GM12878 (cell line): Measurements from ENCODE around the gene MRPL39. TPM values are rescaled to one million over a fixed set of nuclear protein-coding genes. Genes with fewer than 3 reads are reported as not detected.

Experiments used
- JUNB ChIP-seq: IDR thresholded peaks from 2 replicates; pipeline ENCODE4 v1.6.1; 2016; ENCODE audit warnings: antibody characterized with exemption, mild to moderate bottlenecking
- MTA2 ChIP-seq: fragments of 450-650 bp; IDR thresholded peaks from 2 replicates; pipeline ENCODE4 v1.6.1; 2016; ENCODE audit warnings: low read depth, mild to moderate bottlenecking, moderate library complexity
- PML ChIP-seq: IDR thresholded peaks from 2 replicates; pipeline ENCODE4 v1.6.1; 2012; ENCODE audit warnings: low read length, inconsistent platforms
- POLR2AphosphoS2 ChIP-seq: IDR thresholded peaks from 2 replicates; pipeline ENCODE4 v1.6.1; 2011; ENCODE audit warnings: low read depth, mild to moderate bottlenecking, low read length, improper control_type of control experiment, moderate library complexity
- RAD51 ChIP-seq: fragments of 450-650 bp; IDR thresholded peaks from 2 replicates; pipeline ENCODE4 v1.6.1; 2016; ENCODE audit warnings: moderate library complexity, mild to moderate bottlenecking, inconsistent platforms
- RB1 ChIP-seq: fragments of 450-650 bp; formaldehyde crosslinking; IDR thresholded peaks from 2 replicates; pipeline ENCODE4 v1.6.1; 2017; ENCODE audit warnings: mild to moderate bottlenecking, borderline replicate concordance
- RUNX3 ChIP-seq: IDR thresholded peaks from 2 replicates; pipeline ENCODE4 v1.6.1; 2012; ENCODE audit warnings: low read length, inconsistent platforms
- SMARCA5 ChIP-seq: fragments of 450-650 bp; IDR thresholded peaks from 2 replicates; pipeline ENCODE4 v1.6.1; 2017; ENCODE audit warnings: mild to moderate bottlenecking
- SREBF1 ChIP-seq: IDR thresholded peaks from 2 replicates; pipeline ENCODE4 v1.6.1; 2012; ENCODE audit warnings: mild to moderate bottlenecking, low read length
- ZSCAN29 ChIP-seq: fragments of 450-650 bp; IDR thresholded peaks from 2 replicates; pipeline ENCODE4 v1.6.1; 2017; ENCODE audit warnings: mild to moderate bottlenecking, moderate library complexity
- polyA plus RNA-seq, 11 experiments: library from polyadenylated mRNA; depleted of rRNA in 4 of 11; unstranded in 6 of 11; stranded (reverse) in 5 of 11; fragments of >200 nt; fragmentation: Nextera tagmentation in 4 of 11; fragmentation: Illumina TruSeq in 1 of 11; extraction: Ambion mirVana in 4 of 11; extraction: Trizol in 1 of 11; gene quantifications; 1 replicate in 1 of 11; 2 replicates in 10 of 11; pipeline versions ENCODE4 v1.2.1 to v1.2.3, GENCODE V29; 2011 to 2016; ENCODE audit warnings: inconsistent platforms in 2 of 11, missing spikeins in 2 of 11, low read depth in 1 of 11
- total RNA-seq, 4 experiments: library from RNA; depleted of rRNA in 3 of 4; stranded (reverse); fragments of >200 nt in 3 of 4; fragmentation: Illumina TruSeq in 1 of 4; extraction: Trizol in 1 of 4; gene quantifications; 2 replicates each; pipeline versions ENCODE4 v1.2.1 to v1.2.3, GENCODE V29; 2013 to 2021
- TF ChIP-seq, protein P1 (sequence below): fragments of 450-650 bp; IDR thresholded peaks from 2 replicates; pipeline ENCODE4 v1.6.1; 2014; ENCODE audit warnings: mild to moderate bottlenecking
- TF ChIP-seq, protein P2 (sequence below): fragments of 450-650 bp; IDR thresholded peaks from 2 replicates; pipeline ENCODE4 v1.6.1; 2017; ENCODE audit warnings: mild to moderate bottlenecking, moderate library complexity
- TF ChIP-seq, protein P3 (sequence below): fragments of 450-650 bp; IDR thresholded peaks from 2 replicates; pipeline ENCODE4 v1.6.1; 2017; ENCODE audit warnings: mild to moderate bottlenecking, moderate library complexity
- TF ChIP-seq, protein P4 (sequence below): IDR thresholded peaks from 2 replicates; pipeline ENCODE4 v1.6.1; 2011; ENCODE audit warnings: borderline replicate concordance, low read depth, mild to moderate bottlenecking, moderate library complexity, mixed read lengths, low read length; ENCODE audit not compliant: insufficient read depth; ENCODE audit errors: extremely low read length
- TF ChIP-seq, protein P5 (sequence below): fragments of 450-650 bp; IDR thresholded peaks from 2 replicates; pipeline ENCODE4 v1.6.1; 2017; ENCODE audit warnings: mild to moderate bottlenecking

MRPL39 gene
- total and polyA plus RNA-seq, 10 of the 15 experiments (the other 5 are each of a cell fraction or from before 2014, with no cell fraction given): 68.8 to 292 (median 120) TPM

DNA sequence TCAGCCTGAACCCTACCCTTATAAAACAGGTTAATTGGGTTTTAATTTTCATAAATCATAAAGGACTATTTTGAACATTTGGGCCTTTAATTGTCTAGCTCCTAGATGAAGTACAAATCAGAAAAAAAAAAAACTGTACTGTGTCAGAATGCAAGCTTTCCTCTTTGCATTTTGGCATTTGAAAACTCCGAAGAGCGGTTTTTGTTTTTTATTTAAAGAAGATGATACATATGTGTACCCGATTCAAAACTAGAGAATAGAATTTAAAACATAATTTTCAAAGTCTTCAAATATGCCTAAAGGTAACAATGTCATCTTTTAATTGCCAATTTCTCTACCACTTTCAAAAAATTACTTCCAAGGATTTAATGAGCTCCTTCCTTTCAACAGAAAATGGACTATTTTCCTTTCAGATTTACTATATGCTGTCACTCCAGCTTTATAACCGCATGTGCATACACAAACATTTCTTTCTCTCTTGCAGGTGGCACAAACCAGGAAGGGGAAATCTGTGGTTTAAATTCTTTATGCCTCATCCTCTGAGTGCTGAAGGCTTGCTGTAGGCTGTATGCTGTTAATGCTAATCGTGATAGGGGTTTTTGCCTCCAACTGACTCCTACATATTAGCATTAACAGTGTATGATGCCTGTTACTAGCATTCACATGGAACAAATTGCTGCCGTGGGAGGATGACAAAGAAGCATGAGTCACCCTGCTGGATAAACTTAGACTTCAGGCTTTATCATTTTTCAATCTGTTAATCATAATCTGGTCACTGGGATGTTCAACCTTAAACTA lies 33.7 kb downstream of the MRPL39 start (continued):
- TF ChIP-seq, protein P1, sequence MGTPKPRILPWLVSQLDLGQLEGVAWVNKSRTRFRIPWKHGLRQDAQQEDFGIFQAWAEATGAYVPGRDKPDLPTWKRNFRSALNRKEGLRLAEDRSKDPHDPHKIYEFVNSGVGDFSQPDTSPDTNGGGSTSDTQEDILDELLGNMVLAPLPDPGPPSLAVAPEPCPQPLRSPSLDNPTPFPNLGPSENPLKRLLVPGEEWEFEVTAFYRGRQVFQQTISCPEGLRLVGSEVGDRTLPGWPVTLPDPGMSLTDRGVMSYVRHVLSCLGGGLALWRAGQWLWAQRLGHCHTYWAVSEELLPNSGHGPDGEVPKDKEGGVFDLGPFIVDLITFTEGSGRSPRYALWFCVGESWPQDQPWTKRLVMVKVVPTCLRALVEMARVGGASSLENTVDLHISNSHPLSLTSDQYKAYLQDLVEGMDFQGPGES: no peak
- TF ChIP-seq SMARCA5 (no peak), ZSCAN29 (no peak), POLR2AphosphoS2 (peak; percentile 25; the same call in 1 of the 2 replicates), RAD51 (no peak), SREBF1 (no peak), MTA2 (no peak), JUNB (peak; percentile 52), RB1 (peak; percentile 30; the same call in 1 of the 2 replicates), PML (no peak), RUNX3 (no peak)
- TF ChIP-seq, protein P2, sequence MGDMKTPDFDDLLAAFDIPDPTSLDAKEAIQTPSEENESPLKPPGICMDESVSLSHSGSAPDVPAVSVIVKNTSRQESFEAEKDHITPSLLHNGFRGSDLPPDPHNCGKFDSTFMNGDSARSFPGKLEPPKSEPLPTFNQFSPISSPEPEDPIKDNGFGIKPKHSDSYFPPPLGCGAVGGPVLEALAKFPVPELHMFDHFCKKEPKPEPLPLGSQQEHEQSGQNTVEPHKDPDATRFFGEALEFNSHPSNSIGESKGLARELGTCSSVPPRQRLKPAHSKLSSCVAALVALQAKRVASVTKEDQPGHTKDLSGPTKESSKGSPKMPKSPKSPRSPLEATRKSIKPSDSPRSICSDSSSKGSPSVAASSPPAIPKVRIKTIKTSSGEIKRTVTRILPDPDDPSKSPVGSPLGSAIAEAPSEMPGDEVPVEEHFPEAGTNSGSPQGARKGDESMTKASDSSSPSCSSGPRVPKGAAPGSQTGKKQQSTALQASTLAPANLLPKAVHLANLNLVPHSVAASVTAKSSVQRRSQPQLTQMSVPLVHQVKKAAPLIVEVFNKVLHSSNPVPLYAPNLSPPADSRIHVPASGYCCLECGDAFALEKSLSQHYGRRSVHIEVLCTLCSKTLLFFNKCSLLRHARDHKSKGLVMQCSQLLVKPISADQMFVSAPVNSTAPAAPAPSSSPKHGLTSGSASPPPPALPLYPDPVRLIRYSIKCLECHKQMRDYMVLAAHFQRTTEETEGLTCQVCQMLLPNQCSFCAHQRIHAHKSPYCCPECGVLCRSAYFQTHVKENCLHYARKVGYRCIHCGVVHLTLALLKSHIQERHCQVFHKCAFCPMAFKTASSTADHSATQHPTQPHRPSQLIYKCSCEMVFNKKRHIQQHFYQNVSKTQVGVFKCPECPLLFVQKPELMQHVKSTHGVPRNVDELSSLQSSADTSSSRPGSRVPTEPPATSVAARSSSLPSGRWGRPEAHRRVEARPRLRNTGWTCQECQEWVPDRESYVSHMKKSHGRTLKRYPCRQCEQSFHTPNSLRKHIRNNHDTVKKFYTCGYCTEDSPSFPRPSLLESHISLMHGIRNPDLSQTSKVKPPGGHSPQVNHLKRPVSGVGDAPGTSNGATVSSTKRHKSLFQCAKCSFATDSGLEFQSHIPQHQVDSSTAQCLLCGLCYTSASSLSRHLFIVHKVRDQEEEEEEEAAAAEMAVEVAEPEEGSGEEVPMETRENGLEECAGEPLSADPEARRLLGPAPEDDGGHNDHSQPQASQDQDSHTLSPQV: no peak
- TF ChIP-seq, protein P3, sequence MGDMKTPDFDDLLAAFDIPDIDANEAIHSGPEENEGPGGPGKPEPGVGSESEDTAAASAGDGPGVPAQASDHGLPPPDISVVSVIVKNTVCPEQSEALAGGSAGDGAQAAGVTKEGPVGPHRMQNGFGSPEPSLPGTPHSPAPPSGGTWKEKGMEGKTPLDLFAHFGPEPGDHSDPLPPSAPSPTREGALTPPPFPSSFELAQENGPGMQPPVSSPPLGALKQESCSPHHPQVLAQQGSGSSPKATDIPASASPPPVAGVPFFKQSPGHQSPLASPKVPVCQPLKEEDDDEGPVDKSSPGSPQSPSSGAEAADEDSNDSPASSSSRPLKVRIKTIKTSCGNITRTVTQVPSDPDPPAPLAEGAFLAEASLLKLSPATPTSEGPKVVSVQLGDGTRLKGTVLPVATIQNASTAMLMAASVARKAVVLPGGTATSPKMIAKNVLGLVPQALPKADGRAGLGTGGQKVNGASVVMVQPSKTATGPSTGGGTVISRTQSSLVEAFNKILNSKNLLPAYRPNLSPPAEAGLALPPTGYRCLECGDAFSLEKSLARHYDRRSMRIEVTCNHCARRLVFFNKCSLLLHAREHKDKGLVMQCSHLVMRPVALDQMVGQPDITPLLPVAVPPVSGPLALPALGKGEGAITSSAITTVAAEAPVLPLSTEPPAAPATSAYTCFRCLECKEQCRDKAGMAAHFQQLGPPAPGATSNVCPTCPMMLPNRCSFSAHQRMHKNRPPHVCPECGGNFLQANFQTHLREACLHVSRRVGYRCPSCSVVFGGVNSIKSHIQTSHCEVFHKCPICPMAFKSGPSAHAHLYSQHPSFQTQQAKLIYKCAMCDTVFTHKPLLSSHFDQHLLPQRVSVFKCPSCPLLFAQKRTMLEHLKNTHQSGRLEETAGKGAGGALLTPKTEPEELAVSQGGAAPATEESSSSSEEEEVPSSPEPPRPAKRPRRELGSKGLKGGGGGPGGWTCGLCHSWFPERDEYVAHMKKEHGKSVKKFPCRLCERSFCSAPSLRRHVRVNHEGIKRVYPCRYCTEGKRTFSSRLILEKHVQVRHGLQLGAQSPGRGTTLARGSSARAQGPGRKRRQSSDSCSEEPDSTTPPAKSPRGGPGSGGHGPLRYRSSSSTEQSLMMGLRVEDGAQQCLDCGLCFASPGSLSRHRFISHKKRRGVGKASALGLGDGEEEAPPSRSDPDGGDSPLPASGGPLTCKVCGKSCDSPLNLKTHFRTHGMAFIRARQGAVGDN: no peak
- TF ChIP-seq, protein P4, sequence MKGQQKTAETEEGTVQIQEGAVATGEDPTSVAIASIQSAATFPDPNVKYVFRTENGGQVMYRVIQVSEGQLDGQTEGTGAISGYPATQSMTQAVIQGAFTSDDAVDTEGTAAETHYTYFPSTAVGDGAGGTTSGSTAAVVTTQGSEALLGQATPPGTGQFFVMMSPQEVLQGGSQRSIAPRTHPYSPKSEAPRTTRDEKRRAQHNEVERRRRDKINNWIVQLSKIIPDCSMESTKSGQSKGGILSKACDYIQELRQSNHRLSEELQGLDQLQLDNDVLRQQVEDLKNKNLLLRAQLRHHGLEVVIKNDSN: no peak
- TF ChIP-seq, protein P5, sequence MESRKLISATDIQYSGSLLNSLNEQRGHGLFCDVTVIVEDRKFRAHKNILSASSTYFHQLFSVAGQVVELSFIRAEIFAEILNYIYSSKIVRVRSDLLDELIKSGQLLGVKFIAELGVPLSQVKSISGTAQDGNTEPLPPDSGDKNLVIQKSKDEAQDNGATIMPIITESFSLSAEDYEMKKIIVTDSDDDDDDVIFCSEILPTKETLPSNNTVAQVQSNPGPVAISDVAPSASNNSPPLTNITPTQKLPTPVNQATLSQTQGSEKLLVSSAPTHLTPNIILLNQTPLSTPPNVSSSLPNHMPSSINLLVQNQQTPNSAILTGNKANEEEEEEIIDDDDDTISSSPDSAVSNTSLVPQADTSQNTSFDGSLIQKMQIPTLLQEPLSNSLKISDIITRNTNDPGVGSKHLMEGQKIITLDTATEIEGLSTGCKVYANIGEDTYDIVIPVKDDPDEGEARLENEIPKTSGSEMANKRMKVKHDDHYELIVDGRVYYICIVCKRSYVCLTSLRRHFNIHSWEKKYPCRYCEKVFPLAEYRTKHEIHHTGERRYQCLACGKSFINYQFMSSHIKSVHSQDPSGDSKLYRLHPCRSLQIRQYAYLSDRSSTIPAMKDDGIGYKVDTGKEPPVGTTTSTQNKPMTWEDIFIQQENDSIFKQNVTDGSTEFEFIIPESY: no peak
